ENCODE measurements around the gene ST6GALNAC3.

Gene ST6GALNAC3

DNA sequence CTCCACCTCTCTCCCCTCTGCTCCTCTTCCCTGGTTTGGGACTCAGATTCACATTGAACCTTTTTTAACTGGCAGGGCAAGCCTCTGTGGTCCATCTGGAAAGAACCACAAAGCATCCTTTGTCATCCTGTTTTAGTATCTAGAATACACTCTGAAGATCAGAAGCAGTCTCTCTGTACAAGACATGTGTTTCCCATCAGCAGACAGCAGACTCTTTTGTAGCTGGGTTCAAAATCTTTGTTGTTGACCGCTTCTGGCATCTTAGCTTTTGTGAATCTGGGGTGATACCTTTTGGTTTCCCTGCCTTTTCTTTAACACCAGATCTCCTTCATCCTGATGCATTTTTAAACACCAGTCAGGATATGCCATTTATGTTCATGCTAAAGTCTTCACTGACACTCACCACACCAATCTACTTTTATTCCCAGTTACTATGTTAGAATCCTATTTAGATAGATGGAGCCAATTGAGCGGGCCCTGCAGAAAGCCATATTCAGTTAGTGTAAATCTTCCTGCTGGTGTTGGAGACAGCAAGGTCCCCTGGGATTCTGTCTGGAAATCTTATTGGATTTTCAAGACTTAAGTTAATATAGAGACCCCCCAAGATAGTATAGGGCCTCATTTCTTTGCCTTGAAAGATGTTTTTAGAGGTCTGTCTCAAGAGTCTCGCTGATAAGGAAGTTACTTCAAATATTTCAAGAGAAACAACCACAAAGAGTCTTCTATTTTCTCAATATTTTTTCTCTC, 51.1 kb downstream of the ST6GALNAC3 start:
- TF ChIP-seq, protein P1, sequence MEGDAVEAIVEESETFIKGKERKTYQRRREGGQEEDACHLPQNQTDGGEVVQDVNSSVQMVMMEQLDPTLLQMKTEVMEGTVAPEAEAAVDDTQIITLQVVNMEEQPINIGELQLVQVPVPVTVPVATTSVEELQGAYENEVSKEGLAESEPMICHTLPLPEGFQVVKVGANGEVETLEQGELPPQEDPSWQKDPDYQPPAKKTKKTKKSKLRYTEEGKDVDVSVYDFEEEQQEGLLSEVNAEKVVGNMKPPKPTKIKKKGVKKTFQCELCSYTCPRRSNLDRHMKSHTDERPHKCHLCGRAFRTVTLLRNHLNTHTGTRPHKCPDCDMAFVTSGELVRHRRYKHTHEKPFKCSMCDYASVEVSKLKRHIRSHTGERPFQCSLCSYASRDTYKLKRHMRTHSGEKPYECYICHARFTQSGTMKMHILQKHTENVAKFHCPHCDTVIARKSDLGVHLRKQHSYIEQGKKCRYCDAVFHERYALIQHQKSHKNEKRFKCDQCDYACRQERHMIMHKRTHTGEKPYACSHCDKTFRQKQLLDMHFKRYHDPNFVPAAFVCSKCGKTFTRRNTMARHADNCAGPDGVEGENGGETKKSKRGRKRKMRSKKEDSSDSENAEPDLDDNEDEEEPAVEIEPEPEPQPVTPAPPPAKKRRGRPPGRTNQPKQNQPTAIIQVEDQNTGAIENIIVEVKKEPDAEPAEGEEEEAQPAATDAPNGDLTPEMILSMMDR (IDR thresholded peaks at IDR 0.05; ENCODE audit: insufficient read depth, low read depth, low read length, missing control alignments): no peak
- DNase-seq (ENCODE audit: low read depth): no peak
- H3K4me3 ChIP-seq (ENCODE audit: low read length): no peak overlapping the region

- DNase-seq (ENCODE audit: low read depth): no peak
- TF ChIP-seq, protein P1 (IDR thresholded peaks at IDR 0.05; ENCODE audit: insufficient read depth, low read depth, low read length, missing control alignments): no peak
- no peak overlapping the region for H3K4me3 ChIP-seq (ENCODE audit: low read length)
Measured at GRCh38 chr1:76128096-76128495, 53.5 kb downstream of the ST6GALNAC3 start.

GRCh38 chr1:76129731-76130130, 55.2 kb downstream of the ST6GALNAC3 start:
- no peak overlapping the region for H3K4me3 ChIP-seq (ENCODE audit: low read length)
- DNase-seq (ENCODE audit: low read depth): no peak
- TF ChIP-seq, protein P1 (IDR thresholded peaks at IDR 0.05; ENCODE audit: insufficient read depth, low read depth, low read length, missing control alignments): no peak

DNA sequence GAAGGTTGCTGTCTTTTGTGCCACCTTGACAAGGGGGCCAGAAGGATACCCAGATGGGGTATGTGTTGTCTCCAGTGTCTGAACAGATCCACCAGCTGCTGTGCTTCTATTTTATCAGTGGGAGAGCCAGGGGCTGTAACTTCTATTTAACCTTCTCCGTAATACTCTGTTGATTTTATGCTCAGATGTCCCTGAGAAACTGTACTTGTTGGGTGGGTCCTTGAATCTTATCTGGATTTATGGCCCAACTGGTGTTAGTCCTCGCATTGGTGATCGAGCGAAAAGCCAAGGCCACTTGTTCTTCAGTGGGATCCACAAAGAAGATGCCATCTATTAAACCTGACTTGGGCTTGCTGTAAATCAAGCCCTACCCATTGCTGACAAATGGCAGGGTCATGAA, 56.4 kb downstream of the ST6GALNAC3 start:
- TF ChIP-seq, protein P1 (IDR thresholded peaks at IDR 0.05; ENCODE audit: insufficient read depth, low read depth, low read length, missing control alignments): no peak
- no peak for DNase-seq (ENCODE audit: low read depth)
- H3K4me3 ChIP-seq (ENCODE audit: low read length): no peak overlapping the region

GRCh38 chr1:76133977-76134376, 59.4 kb downstream of the ST6GALNAC3 start:
- DNase-seq (ENCODE audit: low read depth): no peak
- no peak overlapping the region for H3K4me3 ChIP-seq (ENCODE audit: low read length)
- TF ChIP-seq, protein P1 (IDR thresholded peaks at IDR 0.05; ENCODE audit: insufficient read depth, low read depth, low read length, missing control alignments): no peak

GRCh38 chr1:76135835-76136234, 61.3 kb downstream of the ST6GALNAC3 start:
- no peak for DNase-seq (ENCODE audit: low read depth)
- TF ChIP-seq, protein P1 (IDR thresholded peaks at IDR 0.05; ENCODE audit: insufficient read depth, low read depth, low read length, missing control alignments): no peak
- no peak overlapping the region for H3K4me3 ChIP-seq (ENCODE audit: low read length)

- DNase-seq (ENCODE audit: low read depth): no peak
Measured at GRCh38 chr1:76136894-76137293, 62.3 kb downstream of the ST6GALNAC3 start.

More at GRCh38 chr1:76136894-76137293, 62.3 kb downstream of the ST6GALNAC3 start:
- TF ChIP-seq, protein P1 (IDR thresholded peaks at IDR 0.05; ENCODE audit: insufficient read depth, low read depth, low read length, missing control alignments): no peak
- H3K4me3 ChIP-seq (ENCODE audit: low read length): no peak overlapping the region

All from epithelial cell of esophagus (primary cell).